Head of caudate nucleus (tissue), 42 donors: Measurements from ENCODE around the gene SLC8A1.

Experiments used
- DNase-seq, 42 donors: peaks; one replicate each; pipeline versions ENCODE4 v3.0.0 to v3.0.0-alpha.2; 2020 to 2021; ENCODE audit warnings: mixed read lengths in 7 of 42
- intact Hi-C: fragments of 100-400 bp; cut with DNase I; formaldehyde crosslinking; loops from one replicate; pipeline ENCODE4 v1.15.0; 2022

Gene SLC8A1

GRCh38 chr2:40339026-40339425 is 112.9 kb downstream of the SLC8A1 start:
- intact Hi-C loops: no loop called here

GRCh38 chr2:40332191-40332826 is 119.6 kb downstream of the SLC8A1 start:
- intact Hi-C loops: no loop called here
- DNase-seq: no peak

More at GRCh38 chr2:40339026-40339425, 112.9 kb downstream of the SLC8A1 start:
- no peak for DNase-seq

- intact Hi-C loops: no loop called here
- DNase-seq: no peak
Measured at GRCh38 chr2:40330096-40330495, 121.8 kb downstream of the SLC8A1 start.

GRCh38 chr2:40329739-40330030 is 122.2 kb downstream of the SLC8A1 start:
- DNase-seq: no peak
- intact Hi-C loops: no loop called here

GRCh38 chr2:40325116-40325515 is 126.8 kb downstream of the SLC8A1 start:
- intact Hi-C loops: no loop called here
- peak in 9 of 42 donors; percentile 8 to 60 (median 23) for DNase-seq

GRCh38 chr2:40324656-40325055 is 127.2 kb downstream of the SLC8A1 start:
- intact Hi-C loops: no loop called here
- no peak for DNase-seq

- DNase-seq: no peak
- intact Hi-C loops: no loop called here
Measured at GRCh38 chr2:40321822-40322221, 130.1 kb downstream of the SLC8A1 start.

GRCh38 chr2:40321016-40321623 is 130.8 kb downstream of the SLC8A1 start:
- intact Hi-C loops: no loop called here

GRCh38 chr2:40318921-40319320 is 133.0 kb downstream of the SLC8A1 start:
- DNase-seq: no peak
- intact Hi-C loops: no loop called here

More at GRCh38 chr2:40321016-40321623, 130.8 kb downstream of the SLC8A1 start:
- no peak for DNase-seq

GRCh38 chr2:40317761-40318160 is 134.1 kb downstream of the SLC8A1 start:
- no peak for DNase-seq
- intact Hi-C loops: no loop called here

GRCh38 chr2:40317046-40317445 is 134.8 kb downstream of the SLC8A1 start:
- intact Hi-C loops: no loop called here
- no peak for DNase-seq

- intact Hi-C loops: no loop called here
- DNase-seq: no peak
Measured at GRCh38 chr2:40316620-40317019, 135.3 kb downstream of the SLC8A1 start.

GRCh38 chr2:40315683-40316082 is 136.2 kb downstream of the SLC8A1 start:
- DNase-seq: no peak
- intact Hi-C loops: no loop called here

- no peak for DNase-seq
- intact Hi-C loops: no loop called here
Measured at GRCh38 chr2:40311026-40311425, 140.9 kb downstream of the SLC8A1 start.

GRCh38 chr2:40310303-40310702 is 141.6 kb downstream of the SLC8A1 start:
- no peak for DNase-seq
- intact Hi-C loops: no loop called here

GRCh38 chr2:40304340-40304739 is 147.6 kb downstream of the SLC8A1 start:
- intact Hi-C loops: no loop called here
- DNase-seq: peak in 18 of 42 donors; percentile 11 to 56 (median 32)

- no peak for DNase-seq
- intact Hi-C loops: no loop called here
Measured at GRCh38 chr2:40303746-40304145, 148.1 kb downstream of the SLC8A1 start.

- intact Hi-C loops: no loop called here
- no peak for DNase-seq
Measured at GRCh38 chr2:40302751-40303325, 149.1 kb downstream of the SLC8A1 start.

GRCh38 chr2:40300391-40300790 is 151.5 kb downstream of the SLC8A1 start:
- no peak for DNase-seq
- intact Hi-C loops: no loop called here

- intact Hi-C loops: no loop called here
- DNase-seq: no peak
Measured at GRCh38 chr2:40299781-40300180, 152.1 kb downstream of the SLC8A1 start.

- DNase-seq: no peak
- intact Hi-C loops: no loop called here
Measured at GRCh38 chr2:40299173-40299572, 152.7 kb downstream of the SLC8A1 start.
